Tibial nerve (tissue), 4 donors: ENCODE results near the gene BCDIN3D.

Experiments used
- EP300 ChIP-seq, 2 donors: sonication (generic); formaldehyde crosslinking; IDR thresholded peaks; one replicate each; pipeline ENCODE4 v1.6.1; 2017; ENCODE audit warnings: antibody characterized with exemption in 2 of 2, mild to moderate bottlenecking in 1 of 2
- TF ChIP-seq, protein P1 (sequence below), 5 experiments: fragments of 200-600 bp in 3 of 5; fragments of 450-650 bp in 2 of 5; sonication (generic) in 3 of 5; IDR thresholded peaks; one replicate each; pipeline ENCODE4 v1.5.1; 2016 to 2019; ENCODE audit warnings: antibody characterized with exemption in 5 of 5, mild to moderate bottlenecking in 3 of 5, moderate library complexity in 2 of 5

GRCh38 chr12:49796606-49797448, 46.1 kb downstream of the BCDIN3D start:
- TF ChIP-seq, protein P1, sequence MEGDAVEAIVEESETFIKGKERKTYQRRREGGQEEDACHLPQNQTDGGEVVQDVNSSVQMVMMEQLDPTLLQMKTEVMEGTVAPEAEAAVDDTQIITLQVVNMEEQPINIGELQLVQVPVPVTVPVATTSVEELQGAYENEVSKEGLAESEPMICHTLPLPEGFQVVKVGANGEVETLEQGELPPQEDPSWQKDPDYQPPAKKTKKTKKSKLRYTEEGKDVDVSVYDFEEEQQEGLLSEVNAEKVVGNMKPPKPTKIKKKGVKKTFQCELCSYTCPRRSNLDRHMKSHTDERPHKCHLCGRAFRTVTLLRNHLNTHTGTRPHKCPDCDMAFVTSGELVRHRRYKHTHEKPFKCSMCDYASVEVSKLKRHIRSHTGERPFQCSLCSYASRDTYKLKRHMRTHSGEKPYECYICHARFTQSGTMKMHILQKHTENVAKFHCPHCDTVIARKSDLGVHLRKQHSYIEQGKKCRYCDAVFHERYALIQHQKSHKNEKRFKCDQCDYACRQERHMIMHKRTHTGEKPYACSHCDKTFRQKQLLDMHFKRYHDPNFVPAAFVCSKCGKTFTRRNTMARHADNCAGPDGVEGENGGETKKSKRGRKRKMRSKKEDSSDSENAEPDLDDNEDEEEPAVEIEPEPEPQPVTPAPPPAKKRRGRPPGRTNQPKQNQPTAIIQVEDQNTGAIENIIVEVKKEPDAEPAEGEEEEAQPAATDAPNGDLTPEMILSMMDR (IDR thresholded peaks at IDR 0.05): no peak
- no peak for TF ChIP-seq EP300 (IDR thresholded peaks at IDR 0.05)
